Middle frontal gyrus (tissue), 1 donor: Measurements from ENCODE around the gene SLC22A12.
"Not testable (repeated sequence)": the region's sequence is repeated elsewhere in the genome, so short reads cannot be mapped to it uniquely, and the experiment has no call there.

Experiments used
- DNase-seq: peaks from one replicate; pipeline ENCODE4 v3.0.0-alpha.2; 2015; ENCODE audit warnings: low spot score; ENCODE audit errors: extremely low spot score

SLC22A12 gene

GRCh38 chr11:64590763-64591221, at the start of gene SLC22A12:
Gene SLC22A12 (plus strand): TSS chr11:64591220. CDS start chr11:64591557, 337 bp downstream.
- DNase-seq, result no peak

GRCh38 chr11:64542172-64543125, 48.6 kb upstream of the SLC22A12 start:
- DNase-seq, result no peak

DNA sequence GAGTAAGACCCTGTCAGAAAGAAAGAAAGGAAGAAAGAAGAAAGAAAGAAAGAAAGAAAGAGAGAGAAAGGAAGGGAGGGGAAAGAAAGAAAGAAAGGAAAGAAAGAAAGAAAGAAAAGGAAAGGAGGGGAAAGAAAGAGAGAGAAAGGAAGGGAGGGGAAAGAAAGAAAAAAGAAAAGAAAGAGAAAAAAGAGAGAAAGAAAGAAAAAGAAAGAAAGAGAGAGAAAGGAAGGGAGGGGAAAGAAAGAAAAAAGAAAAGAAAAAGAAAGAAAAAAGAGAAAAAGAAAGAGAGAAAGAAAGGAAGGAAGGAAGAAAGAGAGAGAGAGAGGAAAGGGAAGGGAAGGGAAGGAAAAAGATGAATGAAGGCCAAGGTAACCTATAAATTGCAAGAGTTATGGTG, 47.2 kb upstream of the SLC22A12 start:
- DNase-seq, result no peak

GRCh38 chr11:64544616-64545296, 46.3 kb upstream of the SLC22A12 start:
- DNase-seq, result no peak

DNA sequence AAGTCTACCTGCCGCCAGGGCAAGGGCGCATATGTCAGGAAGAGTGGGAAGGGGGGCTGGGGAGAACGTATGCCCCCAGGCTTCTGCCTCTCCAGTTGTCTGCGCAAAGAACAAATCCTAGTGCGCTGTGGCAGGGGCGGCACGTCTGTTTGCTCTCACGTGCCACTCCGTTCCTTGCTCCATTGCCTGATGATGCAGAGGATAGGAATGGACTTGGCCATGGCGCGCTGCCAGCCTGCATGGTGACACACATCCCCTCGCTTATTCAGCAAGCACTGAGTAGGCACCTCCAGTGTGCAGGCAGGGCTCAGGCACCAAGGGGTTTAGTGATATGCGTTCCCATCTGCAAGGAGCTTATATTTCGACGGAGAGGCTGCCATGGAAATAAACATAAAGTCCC, 45.4 kb upstream of the SLC22A12 start:
- DNase-seq, result no peak

DNA sequence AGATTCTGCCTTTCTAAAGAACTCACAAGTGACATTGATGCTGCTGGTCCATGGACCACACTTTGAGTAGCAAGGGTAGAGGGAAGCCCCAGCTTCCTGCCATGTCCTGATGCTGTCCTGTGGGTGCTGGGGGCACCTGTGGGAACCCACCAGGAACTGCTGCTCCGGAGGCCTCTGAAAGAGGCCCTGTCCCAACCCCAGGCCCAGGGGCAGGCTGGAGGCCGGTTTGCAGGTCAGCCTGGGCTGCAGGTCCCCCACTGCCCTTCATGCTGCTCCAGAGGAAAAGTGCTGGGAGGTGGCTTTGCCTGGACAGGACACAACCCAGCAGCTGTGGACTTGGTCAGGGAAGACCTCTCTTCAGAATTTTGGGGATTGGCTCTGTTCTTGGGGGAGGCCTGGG, 44.8 kb upstream of the SLC22A12 start:
- DNase-seq, result no peak

GRCh38 chr11:64546600-64546999, 44.4 kb upstream of the SLC22A12 start:
- DNase-seq, result no peak

DNA sequence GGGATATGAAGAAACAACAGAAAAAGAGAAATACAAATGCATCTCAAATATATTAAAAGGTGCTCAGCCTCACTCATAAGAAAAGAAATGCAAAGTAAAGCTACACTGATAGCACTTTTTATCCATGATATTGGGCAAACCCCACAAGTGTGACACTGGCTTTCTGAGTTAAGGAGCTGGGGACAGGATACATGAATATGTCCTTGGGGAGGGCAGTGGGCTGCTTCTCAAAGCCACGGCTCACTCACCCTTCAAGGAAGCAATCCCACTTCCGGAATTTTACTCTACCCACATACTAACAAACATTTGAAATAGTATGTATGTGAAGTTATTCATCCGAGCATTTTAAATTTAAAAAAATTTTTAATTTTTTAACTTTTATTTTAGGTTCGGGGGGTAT, 41.1 kb upstream of the SLC22A12 start:
- no peak for DNase-seq

GRCh38 chr11:64553554-64554201, 37.3 kb upstream of the SLC22A12 start:
- DNase-seq, result no peak

DNA sequence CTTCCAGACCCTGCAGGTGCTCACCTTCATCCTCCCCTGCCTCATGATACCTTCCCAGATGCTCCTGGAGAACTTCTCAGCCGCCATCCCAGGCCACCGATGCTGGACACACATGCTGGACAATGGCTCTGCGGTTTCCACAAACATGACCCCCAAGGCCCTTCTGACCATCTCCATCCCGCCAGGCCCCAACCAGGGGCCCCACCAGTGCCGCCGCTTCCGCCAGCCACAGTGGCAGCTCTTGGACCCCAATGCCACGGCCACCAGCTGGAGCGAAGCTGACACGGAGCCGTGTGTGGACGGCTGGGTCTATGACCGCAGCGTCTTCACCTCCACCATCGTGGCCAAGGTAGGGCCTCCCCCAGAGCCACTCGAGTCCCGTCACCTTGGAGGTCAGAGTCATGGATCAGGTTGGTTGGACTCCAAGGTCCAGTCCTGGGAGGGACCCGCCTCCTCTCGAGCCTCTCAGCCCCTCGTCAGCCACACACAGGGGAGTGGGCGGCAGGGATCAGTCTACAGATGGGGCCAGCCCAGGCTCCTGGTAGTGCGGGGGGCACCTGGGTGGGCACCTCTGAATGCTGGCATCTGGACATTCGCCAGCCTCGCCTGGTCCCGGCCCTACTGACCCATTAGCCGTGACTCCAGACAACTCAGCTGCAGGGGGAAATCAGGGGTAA, 34.8 kb upstream of the SLC22A12 start:
- DNase-seq, result no peak

DNA sequence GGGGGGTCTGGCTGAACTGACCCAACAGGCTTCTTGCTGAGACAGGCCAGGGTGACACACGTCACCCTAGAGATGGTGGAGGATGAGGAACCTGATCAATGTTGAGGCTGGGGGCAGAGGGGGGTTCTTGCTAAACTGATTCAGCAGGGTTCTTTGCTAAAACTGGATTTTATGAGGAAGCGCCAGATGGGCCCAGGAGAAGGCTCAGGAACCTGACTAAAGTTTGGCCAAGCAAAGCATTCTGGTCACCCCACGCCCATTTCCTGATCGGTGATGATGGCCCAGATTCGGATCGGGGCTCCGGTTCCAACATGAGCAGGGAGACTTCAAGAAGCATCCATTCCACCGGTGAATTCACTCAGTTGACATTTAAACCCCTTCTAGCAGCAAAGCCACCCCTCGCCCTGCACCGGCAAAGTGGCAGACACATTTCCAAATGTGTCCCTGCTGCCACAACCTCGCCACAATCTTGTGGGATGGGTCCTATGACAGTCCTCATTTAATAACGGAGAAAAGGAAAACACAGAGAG, 34.2 kb upstream of the SLC22A12 start:
- DNase-seq, result no peak

DNA sequence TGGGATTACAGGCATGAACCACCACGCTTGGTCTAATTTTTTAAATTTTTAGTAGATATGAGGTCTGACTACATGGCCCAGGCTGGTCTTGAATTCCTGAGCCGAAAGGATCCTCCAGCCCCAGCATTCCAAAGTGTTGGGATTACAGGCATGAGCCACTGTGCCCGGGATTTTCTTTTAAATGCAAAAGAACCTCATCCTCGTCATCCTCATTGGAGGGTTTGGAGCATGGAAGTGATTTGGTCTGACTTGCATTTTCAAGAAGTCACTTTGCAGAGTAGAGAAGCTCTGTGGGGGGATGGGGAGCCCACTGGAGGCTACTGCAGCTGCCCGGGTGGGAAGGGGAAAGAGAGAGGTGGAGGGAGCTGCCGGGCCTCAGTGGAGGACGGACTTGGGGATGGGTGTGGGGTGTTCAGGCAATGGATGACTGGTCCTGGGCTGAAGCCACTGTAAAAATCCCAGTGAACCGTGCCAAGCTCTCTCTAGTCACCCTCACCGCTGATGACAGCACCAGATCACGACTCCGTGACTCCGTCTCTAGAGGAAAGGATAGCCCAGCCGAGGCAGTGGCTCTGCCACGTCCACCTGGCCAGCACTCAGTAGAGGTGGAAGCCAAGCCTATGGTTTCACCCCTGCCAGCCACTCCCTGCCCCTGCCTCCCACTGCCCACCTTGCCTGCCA, 32.8 kb upstream of the SLC22A12 start:
- DNase-seq, result no peak

GRCh38 chr11:64558869-64559268, 32.2 kb upstream of the SLC22A12 start:
- no peak for DNase-seq

GRCh38 chr11:64559351-64560138, 31.5 kb upstream of the SLC22A12 start:
- no peak for DNase-seq

- no peak for DNase-seq
These were observed 30.8 kb upstream of the SLC22A12 start for GRCh38 chr11:64560139-64560771.

DNA sequence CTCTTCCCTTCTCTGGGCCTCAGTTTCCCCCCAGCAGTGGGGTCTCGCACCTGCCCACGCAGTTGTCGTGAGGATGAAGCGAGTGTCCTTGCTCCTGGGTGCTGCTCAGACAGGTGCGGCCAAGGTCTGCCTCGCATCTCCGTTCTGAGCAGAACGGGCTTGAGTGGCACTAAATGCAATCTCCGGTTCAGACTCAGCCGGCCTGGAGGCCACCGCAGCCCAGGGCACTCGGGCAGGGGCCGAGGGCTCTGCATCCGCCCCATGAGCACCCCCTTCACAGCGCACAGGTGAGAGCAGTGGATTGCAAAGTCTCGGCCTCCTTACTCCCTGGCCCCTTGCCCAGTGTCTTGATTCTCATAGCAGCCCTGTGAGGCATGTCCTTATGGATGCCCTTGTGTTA, 30.1 kb upstream of the SLC22A12 start:
- no peak for DNase-seq

GRCh38 chr11:64561429-64561828, 29.6 kb upstream of the SLC22A12 start:
- not testable (repeated sequence) for DNase-seq

DNA sequence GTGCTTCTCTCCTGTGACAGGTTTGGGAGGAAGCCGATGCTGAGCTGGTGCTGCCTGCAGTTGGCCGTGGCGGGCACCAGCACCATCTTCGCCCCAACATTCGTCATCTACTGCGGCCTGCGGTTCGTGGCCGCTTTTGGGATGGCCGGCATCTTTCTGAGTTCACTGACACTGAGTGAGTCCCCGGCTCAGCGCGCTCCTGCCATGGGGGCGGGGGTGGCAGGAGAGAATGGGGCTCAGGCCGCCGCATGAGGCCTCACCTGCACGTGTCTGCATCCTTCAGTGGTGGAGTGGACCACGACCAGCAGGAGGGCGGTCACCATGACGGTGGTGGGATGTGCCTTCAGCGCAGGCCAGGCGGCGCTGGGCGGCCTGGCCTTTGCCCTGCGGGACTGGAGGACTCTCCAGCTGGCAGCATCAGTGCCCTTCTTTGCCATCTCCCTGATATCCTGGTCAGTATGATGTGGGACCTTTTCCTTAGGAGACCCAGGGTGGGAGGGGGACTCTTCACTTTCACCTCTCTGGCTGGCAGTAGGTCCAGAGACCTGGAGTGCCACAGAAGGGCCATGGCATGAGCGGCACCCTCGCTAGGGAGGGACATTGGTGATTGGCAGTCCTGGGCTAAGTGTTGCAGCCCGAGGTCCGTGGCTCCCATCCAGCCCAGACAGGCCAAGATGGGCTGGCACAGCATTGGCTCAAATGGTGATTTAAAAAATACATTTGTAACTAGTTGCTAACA, 28.9 kb upstream of the SLC22A12 start:
- DNase-seq, result no peak
